GM20000 (cell line): ENCODE data around the gene PARD3.
"Not testable (repeated sequence)": the region's sequence is repeated elsewhere in the genome, so short reads cannot be mapped to it uniquely, and the experiment has no call there.

Experiments used
- DNase-seq: peaks from one replicate; pipeline ENCODE4 v3.0.0; 2012; ENCODE audit warnings: low spot score
- CTCF ChIP-seq: IDR thresholded peaks from 2 replicates; pipeline ENCODE4 v1.5.1; 2012; ENCODE audit warnings: mild to moderate bottlenecking, control low read depth; ENCODE audit errors: extremely low read depth, missing control alignments

The PARD3 gene

GRCh38 chr10:34715511-34716187 is 99.4 kb downstream of the PARD3 start:
- TF ChIP-seq CTCF, result no peak
- no peak for DNase-seq

GRCh38 chr10:34713875-34714274 is 101.2 kb downstream of the PARD3 start:
- TF ChIP-seq CTCF, result no peak
- no peak for DNase-seq

GRCh38 chr10:34711500-34711899 is 103.6 kb downstream of the PARD3 start:
- no peak for DNase-seq
- TF ChIP-seq CTCF, result no peak

GRCh38 chr10:34710391-34710751 is 104.7 kb downstream of the PARD3 start:
- TF ChIP-seq CTCF, result no peak
- no peak for DNase-seq

DNA sequence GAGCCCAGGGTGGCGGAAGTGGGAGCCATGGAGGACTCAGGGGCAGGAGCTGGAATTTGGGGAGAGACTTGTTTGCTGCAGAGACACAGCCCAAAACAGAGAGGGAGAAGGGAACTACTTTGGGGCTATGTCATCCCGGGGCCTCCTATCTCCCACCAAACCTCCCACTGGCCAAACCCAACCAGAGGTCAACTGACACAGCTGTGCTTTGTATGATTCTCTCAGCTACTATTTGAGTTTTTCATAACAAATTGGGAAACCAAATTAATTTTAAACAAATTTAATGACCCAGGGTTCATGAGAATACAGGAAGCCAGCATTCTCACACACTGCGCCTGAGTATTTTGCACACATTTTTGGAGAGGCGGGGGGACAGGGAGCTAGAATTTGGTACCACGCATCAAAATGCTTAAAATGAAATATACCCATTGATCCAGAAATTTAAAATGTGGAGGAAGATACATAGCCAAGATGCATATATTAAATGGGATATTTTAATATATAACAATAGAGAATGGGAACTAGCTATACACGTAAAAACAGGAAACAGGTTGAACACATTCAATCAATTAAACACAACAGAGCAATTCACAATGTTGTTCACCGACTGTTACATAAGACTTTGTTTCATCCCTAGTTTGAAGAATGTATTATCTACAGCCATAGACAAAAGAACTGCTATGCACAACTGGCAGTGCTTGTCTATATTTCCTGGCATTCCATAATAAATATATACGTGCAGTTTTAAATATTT is 105.3 kb downstream of the PARD3 start:
- DNase-seq, result no peak
- no peak for TF ChIP-seq CTCF

DNA sequence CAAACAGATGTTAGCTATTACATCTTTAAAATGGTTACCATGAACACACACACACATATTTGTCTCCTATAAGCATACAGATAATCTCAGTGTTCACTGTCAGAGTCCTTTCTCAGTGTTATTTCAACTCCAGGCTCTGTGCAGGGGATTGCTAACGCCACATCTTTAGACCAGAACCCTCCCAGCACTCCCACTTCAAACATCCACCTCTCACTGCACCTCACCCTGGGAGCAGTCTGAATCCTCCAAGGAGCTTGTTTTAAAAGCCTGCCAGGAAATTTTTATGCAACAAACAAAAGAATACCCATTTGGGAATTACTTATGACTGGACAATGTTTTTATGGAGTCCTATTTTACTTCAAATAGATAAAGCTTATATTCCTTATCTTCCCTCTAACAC is 107.4 kb downstream of the PARD3 start:
- no peak for TF ChIP-seq CTCF
- no peak for DNase-seq

- DNase-seq, result not testable (repeated sequence)
Observed at GRCh38 chr10:34706992-34707391, 108.1 kb downstream of the PARD3 start.

- DNase-seq, result no peak
- no peak for TF ChIP-seq CTCF
Observed at GRCh38 chr10:34706147-34706546, 108.9 kb downstream of the PARD3 start.
